Mucosa of descending colon (tissue), 3 donors: ENCODE results near the gene KNTC1. TPM values are rescaled to one million over a fixed set of nuclear protein-coding genes. Genes with fewer than 3 reads are reported as not detected.
A peak's percentile ranks its signal among the peaks of the same experiment; 100 is the strongest.

Source experiments
- ATAC-seq: fragments of 200-7000 bp; cut with Tn5 transposase; one replicate; pipeline ENCODE4 v1.9.1; 2020; ENCODE audit warnings: mild to moderate bottlenecking, moderate library complexity
- DNase-seq, 3 donors: peaks; one replicate each; pipeline ENCODE4 v3.0.0-alpha.2; 2020
- H3K36me3 ChIP-seq: fragments of 200-600 bp; one replicate; pipeline ENCODE4 v1.8.0; 2021; ENCODE audit warnings: low read depth, mild to moderate bottlenecking
- H3K4me1 ChIP-seq: fragments of 200-600 bp; one replicate; pipeline ENCODE4 v1.8.0; 2021; ENCODE audit warnings: low read depth, mild to moderate bottlenecking
- H3K4me3 ChIP-seq: fragments of 200-600 bp; one replicate; pipeline ENCODE4 v1.8.0; 2021; ENCODE audit warnings: mild to moderate bottlenecking
- H3K9me3 ChIP-seq: fragments of 200-600 bp; one replicate; pipeline ENCODE4 v1.8.0; 2021; ENCODE audit warnings: mild to moderate bottlenecking
- CTCF ChIP-seq: fragments of 200-600 bp; IDR thresholded peaks from one replicate; pipeline ENCODE4 v1.8.0; 2022; ENCODE audit warnings: antibody characterized with exemption, mild to moderate bottlenecking
- intact Hi-C, 2 donors: fragments of 100-400 bp; cut with DNase I in 1 of 2; cut with micrococcal nuclease in 1 of 2; formaldehyde crosslinking; loops; one replicate each; pipeline versions ENCODE4 v1.11.0 to v1.11.1; 2022; cut with DNase I, micrococcal nuclease
- total RNA-seq, 3 donors: library from RNA; stranded (reverse); fragmentation: NEBNext Ultra II Directional in 2 of 3; extraction: Animal tissue kit (Norgen Biotek cat#: 25700) in 2 of 3; gene quantifications; one replicate each; pipeline versions ENCODE4 v1.2.1 to v1.2.4, GENCODE V29; 2021 to 2023
- donor health status: DM: no; HTN: no; CAD: no; lungs with moderate emphysema.
- donor health status: DM: no; HTN: no; CAD: no.
- donor health status: DM: no; HTN: yes; CAD: no.

The KNTC1 gene
- total RNA-seq, 3 donors from 2014 or later, result 11.4 to 28.3 (median 16.2) TPM

- DNase-seq, result no peak
- H3K4me1 ChIP-seq, result no peaks in the 10 kb centered on the region
- no peak for TF ChIP-seq CTCF
Measured at GRCh38 chr12:122614839-122615238, 87.8 kb downstream of the KNTC1 start.

GRCh38 chr12:122615780-122616179 is 88.7 kb downstream of the KNTC1 start:
- no peak for DNase-seq
- no peaks in the 10 kb centered on the region for H3K9me3 ChIP-seq
- ATAC-seq, result no peak
- TF ChIP-seq CTCF, result no peak
- intact Hi-C loops, result no loop called here
- no peak overlapping the region for H3K4me3 ChIP-seq
- H3K4me1 ChIP-seq, result no peaks in the 10 kb centered on the region
- no peaks in the 10 kb centered on the region for H3K36me3 ChIP-seq

More at GRCh38 chr12:122614839-122615238, 87.8 kb downstream of the KNTC1 start:
- H3K36me3 ChIP-seq, result no peaks in the 10 kb centered on the region
- intact Hi-C loops, result no loop called here
- H3K9me3 ChIP-seq, result no peaks in the 10 kb centered on the region
- no peak overlapping the region for H3K4me3 ChIP-seq
- no peak for ATAC-seq

GRCh38 chr12:122635471-122635870 is 108.4 kb downstream of the KNTC1 start:
- no peaks in the 10 kb centered on the region for H3K9me3 ChIP-seq

GRCh38 chr12:122643207-122643805 is 116.3 kb downstream of the KNTC1 start:
- intact Hi-C loops, result no loop called here
- no peak for TF ChIP-seq CTCF
- ATAC-seq (no peak), DNase-seq (no peak)
- Histone ChIP-seq H3K4me3 (no peak overlapping the region), H3K4me1 (no peaks in the 10 kb centered on the region), H3K9me3 (no peaks in the 10 kb centered on the region), H3K36me3 (no peaks in the 10 kb centered on the region)

More at GRCh38 chr12:122635471-122635870, 108.4 kb downstream of the KNTC1 start:
- H3K36me3 ChIP-seq, result no peaks in the 10 kb centered on the region
- no peak for ATAC-seq
- no peak for DNase-seq
- no peak for TF ChIP-seq CTCF
- no peak overlapping the region for H3K4me3 ChIP-seq
- intact Hi-C loops, result no loop called here
- no peaks in the 10 kb centered on the region for H3K4me1 ChIP-seq

GRCh38 chr12:122646517-122647217 is 119.6 kb downstream of the KNTC1 start:
- Histone ChIP-seq H3K9me3 (no peaks in the 10 kb centered on the region), H3K4me3 (no peak overlapping the region), H3K4me1 (no peaks in the 10 kb centered on the region), H3K36me3 (no peaks in the 10 kb centered on the region)
- ATAC-seq (peak; percentile 18), DNase-seq (peak in 1 of 3 donors; percentile 7)
- no peak for TF ChIP-seq CTCF
- intact Hi-C loops, result no loop called here
